PC-9 (cell line): ENCODE measurements around the gene COX14.
A peak's percentile ranks its signal among the peaks of the same experiment; 100 is the strongest.

Experiments used
- CTCF ChIP-seq: fragments of 200-600 bp; sonication (generic); conservative IDR thresholded peaks from 2 replicates; pipeline ENCODE4 v1.6.1; 2017; ENCODE audit warnings: mixed run types, antibody characterized with exemption, mild to moderate bottlenecking, moderate library complexity
- EZH2 ChIP-seq: fragments of 200-600 bp; sonication (generic); IDR thresholded peaks from 2 replicates; pipeline ENCODE4 v1.8.0; 2017; ENCODE audit warnings: antibody characterized with exemption, low read depth

- TF ChIP-seq CTCF (peak; percentile 50; the same call in 1 of the 2 replicates), EZH2 (no peak)
Measured at GRCh38 chr12:50167049-50167828, 55.2 kb downstream of the COX14 start, which contains the start of gene CERS5.
